IPS DF 19.7 (cell line): ENCODE measurements around the gene ASGR1.
"Not testable (repeated sequence)": the region's sequence is repeated elsewhere in the genome, so short reads cannot be mapped to it uniquely, and the experiment has no call there.

Experiments
- DNase-seq: peaks from one replicate; pipeline ENCODE4 v3.0.0-alpha.2; 2013; ENCODE audit warnings: low read depth, low spot score

ASGR1 gene

GRCh38 chr17:7166873-7167272, 12.3 kb downstream of the ASGR1 start:
- DNase-seq: no peak

- DNase-seq: not testable (repeated sequence)
These were observed 19.6 kb downstream of the ASGR1 start for GRCh38 chr17:7159571-7159970.

- DNase-seq: not testable (repeated sequence)
These were observed 20.7 kb downstream of the ASGR1 start for GRCh38 chr17:7158424-7158823.

- no peak for DNase-seq
These were observed 22.7 kb downstream of the ASGR1 start for GRCh38 chr17:7156342-7156940.

GRCh38 chr17:7147772-7148171, 31.4 kb downstream of the ASGR1 start:
- no peak for DNase-seq

GRCh38 chr17:7146115-7146514, 33.1 kb downstream of the ASGR1 start:
- no peak for DNase-seq

- DNase-seq: no peak
These were observed 35.0 kb downstream of the ASGR1 start for GRCh38 chr17:7144213-7144612.

GRCh38 chr17:7141824-7142223, 37.3 kb downstream of the ASGR1 start:
- DNase-seq: no peak

- DNase-seq: no peak
These were observed 39.8 kb downstream of the ASGR1 start for GRCh38 chr17:7139400-7139799.

GRCh38 chr17:7138800-7139381, 40.3 kb downstream of the ASGR1 start:
- no peak for DNase-seq

GRCh38 chr17:7137171-7137943, 41.8 kb downstream of the ASGR1 start:
- no peak for DNase-seq

GRCh38 chr17:7136266-7136877, 42.8 kb downstream of the ASGR1 start:
- DNase-seq: no peak

GRCh38 chr17:7133916-7134315, 45.3 kb downstream of the ASGR1 start:
- DNase-seq: no peak

GRCh38 chr17:7133424-7133823, 45.7 kb downstream of the ASGR1 start:
- no peak for DNase-seq

- DNase-seq: peak; percentile 96
These were observed 46.6 kb downstream of the ASGR1 start for GRCh38 chr17:7132511-7133094.

- DNase-seq: no peak
These were observed 47.8 kb downstream of the ASGR1 start for GRCh38 chr17:7131423-7131791.

GRCh38 chr17:7130621-7131422, 48.3 kb downstream of the ASGR1 start:
- no peak for DNase-seq

- no peak for DNase-seq
These were observed 49.9 kb downstream of the ASGR1 start for GRCh38 chr17:7129311-7129710.

- DNase-seq: no peak
These were observed 51.0 kb downstream of the ASGR1 start for GRCh38 chr17:7128160-7128559.

- DNase-seq: not testable (repeated sequence)
These were observed 51.7 kb downstream of the ASGR1 start for GRCh38 chr17:7127501-7127900.

GRCh38 chr17:7126386-7126785, 52.8 kb downstream of the ASGR1 start:
- not testable (repeated sequence) for DNase-seq
